ENCODE results near the gene CFLAR.
"Not testable (repeated sequence)": the region's sequence is repeated elsewhere in the genome, so short reads cannot be mapped to it uniquely, and the experiment has no call there.

CFLAR gene

DNA sequence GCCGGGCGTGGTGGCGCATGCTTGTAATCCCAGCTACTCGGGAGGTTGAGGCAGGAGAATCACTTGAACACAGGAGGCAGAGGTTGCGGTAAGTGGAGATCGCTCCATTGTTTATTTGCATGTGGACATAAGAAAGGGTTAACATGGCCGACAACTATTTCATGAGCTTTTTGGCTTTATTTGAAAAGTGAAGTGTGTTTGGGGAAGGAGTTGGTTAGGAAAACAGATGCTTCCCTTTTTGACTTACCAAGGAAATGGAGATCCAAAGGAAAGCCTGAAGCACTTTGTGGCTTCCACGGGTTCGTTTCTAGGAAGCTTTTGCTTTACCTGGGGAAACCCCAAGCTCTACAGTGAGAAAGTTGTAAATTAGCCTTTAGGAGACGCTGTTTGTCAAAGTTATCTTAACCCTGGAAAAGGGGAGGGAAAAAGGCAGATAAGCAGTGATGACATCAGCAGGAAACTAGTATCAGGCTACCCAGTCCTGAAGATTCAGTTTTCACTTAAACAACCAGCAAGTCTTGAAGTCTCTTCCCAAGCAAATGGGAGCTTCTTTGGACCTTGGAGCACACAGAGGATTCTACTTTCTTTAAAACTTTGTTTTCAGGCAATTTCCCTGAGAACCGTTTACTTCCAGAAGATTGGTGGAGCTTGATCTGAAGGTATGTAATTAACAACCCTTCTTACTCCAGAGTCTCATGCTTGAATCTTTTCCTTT is 66.8 kb downstream of the CFLAR start, which contains the start of gene CASP10:
CASP10 (plus strand) TSS at position 492 of the 715 bp plus-strand sequence. CDS start 2,637 bp downstream, outside the sequence.
- TF ChIP-seq, protein P1, sequence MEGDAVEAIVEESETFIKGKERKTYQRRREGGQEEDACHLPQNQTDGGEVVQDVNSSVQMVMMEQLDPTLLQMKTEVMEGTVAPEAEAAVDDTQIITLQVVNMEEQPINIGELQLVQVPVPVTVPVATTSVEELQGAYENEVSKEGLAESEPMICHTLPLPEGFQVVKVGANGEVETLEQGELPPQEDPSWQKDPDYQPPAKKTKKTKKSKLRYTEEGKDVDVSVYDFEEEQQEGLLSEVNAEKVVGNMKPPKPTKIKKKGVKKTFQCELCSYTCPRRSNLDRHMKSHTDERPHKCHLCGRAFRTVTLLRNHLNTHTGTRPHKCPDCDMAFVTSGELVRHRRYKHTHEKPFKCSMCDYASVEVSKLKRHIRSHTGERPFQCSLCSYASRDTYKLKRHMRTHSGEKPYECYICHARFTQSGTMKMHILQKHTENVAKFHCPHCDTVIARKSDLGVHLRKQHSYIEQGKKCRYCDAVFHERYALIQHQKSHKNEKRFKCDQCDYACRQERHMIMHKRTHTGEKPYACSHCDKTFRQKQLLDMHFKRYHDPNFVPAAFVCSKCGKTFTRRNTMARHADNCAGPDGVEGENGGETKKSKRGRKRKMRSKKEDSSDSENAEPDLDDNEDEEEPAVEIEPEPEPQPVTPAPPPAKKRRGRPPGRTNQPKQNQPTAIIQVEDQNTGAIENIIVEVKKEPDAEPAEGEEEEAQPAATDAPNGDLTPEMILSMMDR (conservative IDR thresholded peaks at IDR 0.05; ENCODE audit: low read depth, low read length): peak; percentile 14
- H3K4me3 ChIP-seq (ENCODE audit: low read length): no peak within 1 kb of the TSS
- no peak for DNase-seq (ENCODE audit: low read depth)

DNA sequence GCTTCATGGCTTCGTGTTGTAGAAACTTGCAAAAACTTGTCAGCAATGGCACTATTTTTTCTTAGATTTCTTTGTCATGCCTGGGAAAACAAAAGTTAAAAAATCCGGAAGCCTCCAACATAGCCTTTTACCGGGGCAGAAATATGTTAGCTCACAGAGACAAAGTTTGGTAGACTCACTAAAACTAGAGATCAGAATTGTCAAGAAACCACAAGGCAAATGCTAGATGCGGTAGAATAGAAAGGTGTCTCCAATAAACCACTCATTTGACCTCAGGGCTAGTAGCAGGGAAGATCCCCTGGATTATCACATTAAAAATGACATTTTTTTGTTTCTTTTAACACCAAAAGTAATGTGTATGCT is 67.4 kb downstream of the CFLAR start:
- no peak for DNase-seq (ENCODE audit: low read depth)
- no peak overlapping the region for H3K4me3 ChIP-seq (ENCODE audit: low read length)
- TF ChIP-seq, protein P1 (conservative IDR thresholded peaks at IDR 0.05; ENCODE audit: low read depth, low read length): no peak

DNA sequence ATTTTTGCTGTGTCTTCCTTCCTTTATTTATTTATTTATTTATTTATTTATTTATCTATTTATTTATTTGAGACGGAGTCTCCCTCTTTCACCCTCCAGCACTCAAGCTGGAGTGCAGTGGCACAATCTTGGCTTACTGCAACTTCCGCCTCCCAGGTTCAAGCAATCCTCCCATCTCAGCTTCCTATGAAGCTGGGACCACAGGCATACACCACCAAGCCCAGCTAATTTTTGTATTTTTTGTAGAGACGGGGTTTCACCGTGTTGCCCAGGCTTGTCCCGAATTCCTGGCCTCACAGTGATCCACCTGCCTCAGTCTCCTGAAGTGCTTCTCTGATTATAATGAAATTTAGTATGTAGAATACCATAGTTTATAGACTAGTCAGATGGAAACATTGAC is 67.9 kb downstream of the CFLAR start:
- H3K4me3 ChIP-seq (ENCODE audit: low read length); DNase-seq (ENCODE audit: low read depth): not testable (repeated sequence)

DNA sequence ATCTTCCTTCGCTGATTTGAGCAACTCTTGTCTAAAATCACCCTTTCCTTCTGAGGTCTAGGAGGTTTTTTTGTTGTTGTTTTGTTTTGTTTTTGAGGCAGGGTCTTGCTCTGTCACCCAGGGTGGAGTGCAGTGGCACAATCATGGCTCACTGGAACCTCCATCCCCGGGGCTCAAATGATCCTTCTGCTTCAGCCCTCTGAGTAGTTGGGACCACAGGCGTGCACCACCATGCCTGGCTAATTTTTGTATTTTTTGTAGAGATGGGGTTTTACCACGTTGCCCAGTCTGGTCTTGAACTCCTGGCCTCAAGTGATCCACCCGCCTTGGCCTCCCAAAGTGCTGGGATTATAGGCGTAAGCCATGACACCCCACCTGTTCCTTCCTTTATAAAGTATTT is 68.3 kb downstream of the CFLAR start:
- not testable (repeated sequence) for H3K4me3 ChIP-seq (ENCODE audit: low read length); DNase-seq (ENCODE audit: low read depth)

DNA sequence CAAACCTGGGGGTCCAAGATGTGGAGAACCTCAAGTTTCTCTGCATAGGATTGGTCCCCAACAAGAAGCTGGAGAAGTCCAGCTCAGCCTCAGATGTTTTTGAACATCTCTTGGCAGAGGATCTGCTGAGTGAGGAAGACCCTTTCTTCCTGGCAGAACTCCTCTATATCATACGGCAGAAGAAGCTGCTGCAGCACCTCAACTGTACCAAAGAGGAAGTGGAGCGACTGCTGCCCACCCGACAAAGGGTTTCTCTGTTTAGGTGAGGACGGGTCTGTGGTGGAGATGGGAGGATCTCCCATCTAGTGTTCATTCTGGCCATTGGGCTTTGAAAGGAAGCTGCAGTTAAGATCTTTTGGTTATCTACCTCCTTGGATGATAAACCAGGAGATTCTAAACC is 69.9 kb downstream of the CFLAR start:
- no peak for DNase-seq (ENCODE audit: low read depth)
- no peak overlapping the region for H3K4me3 ChIP-seq (ENCODE audit: low read length)
- TF ChIP-seq, protein P1 (conservative IDR thresholded peaks at IDR 0.05; ENCODE audit: low read depth, low read length): no peak

DNA sequence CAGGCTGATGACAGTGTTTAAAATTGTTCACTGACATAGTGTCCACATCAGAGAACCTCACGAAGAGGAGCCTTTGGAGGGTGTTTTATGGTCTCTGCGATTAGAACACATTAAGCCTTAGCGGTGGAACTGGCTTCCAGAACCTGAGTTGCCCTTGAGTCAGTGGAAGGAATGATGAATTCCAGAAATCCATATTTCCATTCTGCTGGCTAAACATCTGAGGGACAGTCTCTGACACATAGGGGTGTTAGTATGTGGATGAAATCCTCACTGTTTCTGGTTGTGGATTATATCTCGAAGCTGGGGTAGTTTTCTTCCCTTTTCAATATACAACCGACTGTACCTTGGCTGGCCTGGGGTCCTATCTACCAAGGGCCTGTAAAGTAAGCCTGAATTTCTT is 71.0 kb downstream of the CFLAR start:
- no peak for DNase-seq (ENCODE audit: low read depth)
- TF ChIP-seq, protein P1 (conservative IDR thresholded peaks at IDR 0.05; ENCODE audit: low read depth, low read length): no peak
- no peak overlapping the region for H3K4me3 ChIP-seq (ENCODE audit: low read length)

DNA sequence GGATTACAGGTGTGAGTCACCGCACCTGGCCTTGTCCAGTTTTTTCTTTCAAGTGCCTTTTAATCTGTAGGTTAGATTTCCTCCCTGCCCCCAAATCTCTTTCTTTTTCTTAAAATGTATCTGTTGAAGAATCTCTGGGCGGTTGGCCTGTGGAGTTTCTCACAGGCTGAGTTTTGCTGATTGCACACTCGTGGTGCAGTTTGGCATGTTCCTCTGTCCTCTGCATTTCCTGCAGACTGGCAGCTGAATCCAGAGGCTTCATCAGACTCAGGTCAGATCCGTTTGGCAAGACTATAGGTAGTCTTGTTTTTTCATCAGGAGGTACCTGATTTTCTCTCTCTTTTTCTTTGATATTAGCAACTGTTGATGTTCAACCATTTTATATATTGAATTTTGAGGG is 72.5 kb downstream of the CFLAR start:
- no peak for DNase-seq (ENCODE audit: low read depth)
- no peak overlapping the region for H3K4me3 ChIP-seq (ENCODE audit: low read length)
- TF ChIP-seq, protein P1 (conservative IDR thresholded peaks at IDR 0.05; ENCODE audit: low read depth, low read length): no peak

DNA sequence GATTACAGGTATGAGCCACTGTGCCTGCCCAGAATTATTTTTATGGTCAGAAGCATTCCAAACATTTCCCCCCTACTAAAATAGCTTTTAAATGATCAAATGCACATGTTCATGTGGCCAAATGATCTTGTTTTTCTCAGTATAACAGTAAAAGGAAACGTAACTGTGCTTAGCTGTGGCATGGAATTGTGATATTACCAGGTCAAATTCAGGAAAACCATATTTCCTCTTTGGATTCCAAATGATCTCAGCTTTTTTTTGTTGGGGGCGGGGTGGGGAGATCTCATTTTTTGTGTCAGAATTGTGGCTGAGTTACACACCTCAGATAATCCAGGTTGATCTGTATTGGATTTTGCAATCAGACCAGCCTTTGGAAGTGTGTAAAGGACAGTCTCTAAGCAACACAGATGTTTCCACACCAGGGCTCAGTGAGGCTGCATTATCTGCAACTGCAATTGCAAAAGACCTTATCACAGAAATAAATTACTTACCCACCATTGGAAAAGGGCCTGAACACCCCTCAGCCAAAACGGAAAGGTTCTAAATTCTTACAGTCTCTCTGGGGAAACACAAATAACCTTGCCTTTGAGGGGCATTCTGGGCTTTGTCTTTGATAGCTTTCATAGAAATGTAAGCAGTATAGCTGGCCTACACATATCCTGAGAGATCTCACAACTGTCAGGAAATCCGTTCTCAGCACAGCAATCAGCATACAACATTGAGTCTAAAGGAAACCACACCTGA is 75.3 kb downstream of the CFLAR start:
- TF ChIP-seq, protein P1 (conservative IDR thresholded peaks at IDR 0.05; ENCODE audit: low read depth, low read length): no peak
- no peak for DNase-seq (ENCODE audit: low read depth)
- H3K4me3 ChIP-seq (ENCODE audit: low read length): no peak overlapping the region

Data from retinal pigment epithelial cell (primary cell).